IMR-90 (cell line): ENCODE results near the gene AP4B1. TPM values are rescaled to one million over a fixed set of nuclear protein-coding genes. Genes with fewer than 3 reads are reported as not detected.

ENCODE experiments used
- ATAC-seq: fragments of 200-7000 bp; cut with Tn5 transposase; 2 replicates; pipeline ENCODE4 v1.9.1; 2020; ENCODE audit warnings: low read depth, mild to moderate bottlenecking, moderate library complexity
- BruUV-seq: library from RNA; stranded (reverse); fragments of 400-500 nt; replicated peaks from 2 replicates; lab custom pipeline; 2021; lab: Mats Ljungman, UMichigan
- CTCF ChIA-PET: fragments of 300-600 bp; formaldehyde crosslinking; extraction: SDS; loops from one replicate; lab custom pipeline; 2021; ENCODE audit warnings: antibody characterized with exemption; lab: Yijun Ruan, JAX
- POLR2A ChIA-PET: fragments of 300-600 bp; sonication (Branson Sonifier 250); formaldehyde crosslinking; loops from one replicate; lab custom pipeline; 2022; ENCODE audit warnings: antibody characterized with exemption; ENCODE audit not compliant: unreplicated experiment; lab: Charles Lee
- DNase-seq: peaks from one replicate; pipeline ENCODE4 v3.0.0; 2013
- H2AFZ ChIP-seq: replicated peaks from 2 replicates; pipeline ENCODE3; 2013; ENCODE audit warnings: low read length, mild to moderate bottlenecking; ENCODE audit not compliant: poor library complexity
- H2AK5ac ChIP-seq: 2 replicates; pipeline ENCODE4 v1.6.1; 2013; ENCODE audit warnings: low read depth, low read length, inconsistent platforms
- H2AK9ac ChIP-seq: replicated peaks from 2 replicates; pipeline ENCODE3; 2013; ENCODE audit warnings: mild to moderate bottlenecking, low read depth, low read length, moderate library complexity; ENCODE audit not compliant: poor library complexity
- H2BK120ac ChIP-seq: 2 replicates; pipeline ENCODE4 v1.6.1; 2013; ENCODE audit warnings: low read depth, low read length, inconsistent platforms
- H2BK15ac ChIP-seq: 3 replicates; pipeline ENCODE4 v1.6.1; 2013; ENCODE audit warnings: low read depth, low read length, inconsistent platforms
- H2BK20ac ChIP-seq: 2 replicates; pipeline ENCODE4 v1.6.1; 2013; ENCODE audit warnings: low read depth, mild to moderate bottlenecking, inconsistent platforms, low read length, moderate library complexity
- H2BK5ac ChIP-seq: 2 replicates; pipeline ENCODE4 v1.6.1; 2013; ENCODE audit warnings: mild to moderate bottlenecking, low read depth, low read length, inconsistent platforms; ENCODE audit not compliant: poor library complexity, severe bottlenecking
- H3K14ac ChIP-seq: replicated peaks from 2 replicates; pipeline ENCODE4 v1.6.1; 2013; ENCODE audit warnings: low read depth, low read length, inconsistent platforms
- H3K18ac ChIP-seq: 2 replicates; pipeline ENCODE4 v1.6.1; 2013; ENCODE audit warnings: low read depth, low read length, control low read depth
- H3K23ac ChIP-seq: 2 replicates; pipeline ENCODE4 v1.6.1; 2013; ENCODE audit warnings: low read depth, low read length, inconsistent platforms
- H3K27ac ChIP-seq: 2 replicates; pipeline ENCODE4 v1.5.1; 2013; ENCODE audit warnings: mild to moderate bottlenecking, control low read depth, low read length; ENCODE audit not compliant: insufficient read depth
- H3K27me3 ChIP-seq: 2 replicates; pipeline ENCODE4 v1.6.1; 2013; ENCODE audit warnings: low read length; ENCODE audit not compliant: control insufficient read depth, insufficient read depth
- H3K36me3 ChIP-seq: 2 replicates; pipeline ENCODE4 v1.6.1; 2013; ENCODE audit warnings: low read length, mixed read lengths; ENCODE audit not compliant: control insufficient read depth, insufficient read depth
- H3K4ac ChIP-seq: 2 replicates; pipeline ENCODE4 v1.6.1; 2013; ENCODE audit warnings: low read depth, low read length, inconsistent platforms
- H3K4me1 ChIP-seq: 2 replicates; pipeline ENCODE4 v1.6.1; 2013; ENCODE audit warnings: low read length, mixed read lengths; ENCODE audit not compliant: control insufficient read depth, insufficient read depth
- H3K4me2 ChIP-seq: 2 replicates; pipeline ENCODE4 v1.6.1; 2013; ENCODE audit warnings: low read depth, mild to moderate bottlenecking, control low read depth, low read length, moderate library complexity
- H3K4me3 ChIP-seq: 2 replicates; pipeline ENCODE4 v1.5.1; 2013; ENCODE audit warnings: low read depth, mild to moderate bottlenecking, control low read depth, low read length, moderate library complexity; ENCODE audit not compliant: insufficient read depth
- H3K56ac ChIP-seq: 2 replicates; pipeline ENCODE4 v1.6.1; 2013; ENCODE audit warnings: low read length, inconsistent platforms; ENCODE audit not compliant: insufficient read depth; ENCODE audit errors: extremely low read depth
- H3K79me1 ChIP-seq, 2 experiments: 2 replicates each; pipeline ENCODE4 v1.6.1; 2013; ENCODE audit warnings: low read length in 2 of 2, inconsistent platforms in 1 of 2, low read depth in 1 of 2
- H3K9ac ChIP-seq: 2 replicates; pipeline ENCODE4 v1.6.1; 2013; ENCODE audit warnings: low read depth, low read length, control low read depth
- H3K9me1 ChIP-seq: 2 replicates; pipeline ENCODE4 v1.6.1; 2013; ENCODE audit warnings: low read length, inconsistent platforms; ENCODE audit not compliant: insufficient read depth
- H3K9me3 ChIP-seq: 2 replicates; pipeline ENCODE4 v1.6.1; 2013; ENCODE audit warnings: low read length; ENCODE audit not compliant: control insufficient read depth, insufficient read depth
- H4K20me1 ChIP-seq: 2 replicates; pipeline ENCODE4 v1.6.1; 2013; ENCODE audit warnings: low read length, inconsistent platforms; ENCODE audit not compliant: insufficient read depth
- H4K5ac ChIP-seq: 2 replicates; pipeline ENCODE4 v1.6.1; 2013; ENCODE audit warnings: mild to moderate bottlenecking, low read depth, low read length, control low read depth
- H4K8ac ChIP-seq, 2 experiments: 2 replicates each; pipeline ENCODE4 v1.6.1; 2013; ENCODE audit warnings: low read depth in 2 of 2, low read length in 2 of 2, control low read depth in 1 of 2, inconsistent platforms in 1 of 2
- H4K91ac ChIP-seq: 2 replicates; pipeline ENCODE4 v1.6.1; 2013; ENCODE audit warnings: low read depth, low read length, inconsistent platforms; ENCODE audit not compliant: insufficient read depth
- BHLHE40 ChIP-seq: fragments of 150-350 bp; IDR thresholded peaks from 2 replicates; pipeline ENCODE4 v1.6.1; 2016; ENCODE audit warnings: mild to moderate bottlenecking, low read depth, low read length
- CEBPB ChIP-seq: IDR thresholded peaks from 2 replicates; pipeline ENCODE4 v1.6.1; 2012; ENCODE audit warnings: low read depth, low read length, improper control_type of control experiment
- CHD1 ChIP-seq: IDR thresholded peaks from 2 replicates; pipeline ENCODE4 v1.6.1; 2012; ENCODE audit warnings: low read depth, low read length, improper control_type of control experiment
- CTCF ChIP-seq: conservative IDR thresholded peaks from 2 replicates; pipeline ENCODE4 v1.5.1; 2012; ENCODE audit warnings: mild to moderate bottlenecking, low read depth, low read length, improper control_type of control experiment
- ELK1 ChIP-seq: fragments of 150-350 bp; IDR thresholded peaks from 2 replicates; pipeline ENCODE4 v1.6.1; 2016; ENCODE audit warnings: low read depth, mild to moderate bottlenecking, low read length, moderate library complexity, borderline replicate concordance
- FOS ChIP-seq: fragments of 150-350 bp; IDR thresholded peaks from 2 replicates; pipeline ENCODE4 v1.6.1; 2016; ENCODE audit warnings: low read depth, low read length
- MAFK ChIP-seq: IDR thresholded peaks from 2 replicates; pipeline ENCODE4 v1.6.1; 2012; ENCODE audit warnings: low read depth, low read length, improper control_type of control experiment
- MAZ ChIP-seq: IDR thresholded peaks from 2 replicates; pipeline ENCODE4 v1.6.1; 2012; ENCODE audit warnings: low read depth, mild to moderate bottlenecking, low read length, improper control_type of control experiment, moderate library complexity, borderline replicate concordance
- MXI1 ChIP-seq: IDR thresholded peaks from 2 replicates; pipeline ENCODE4 v1.6.1; 2012; ENCODE audit warnings: low read depth, mild to moderate bottlenecking, low read length, moderate library complexity, borderline replicate concordance
- NFE2L2 ChIP-seq: fragments of 150-350 bp; IDR thresholded peaks from 2 replicates; pipeline ENCODE4 v1.6.1; 2016; ENCODE audit warnings: low read depth, mild to moderate bottlenecking, low read length
- POLR2A ChIP-seq: IDR thresholded peaks from 2 replicates; pipeline ENCODE4 v1.6.1; 2012; ENCODE audit warnings: mild to moderate bottlenecking, low read depth, low read length
- RAD21 ChIP-seq: IDR thresholded peaks from 2 replicates; pipeline ENCODE4 v1.6.1; 2012; ENCODE audit warnings: low read length, improper control_type of control experiment
- RCOR1 ChIP-seq: IDR thresholded peaks from 2 replicates; pipeline ENCODE4 v1.6.1; 2012; ENCODE audit warnings: mild to moderate bottlenecking, low read length, improper control_type of control experiment; ENCODE audit not compliant: insufficient replicate concordance
- SMC3 ChIP-seq: fragments of 150-350 bp; IDR thresholded peaks from 2 replicates; pipeline ENCODE4 v1.6.1; 2016; ENCODE audit warnings: low read depth, mild to moderate bottlenecking, antibody characterized with exemption, low read length, moderate library complexity
- USF2 ChIP-seq: fragments of 150-350 bp; IDR thresholded peaks from 2 replicates; pipeline ENCODE4 v1.6.1; 2017; ENCODE audit warnings: mild to moderate bottlenecking, antibody characterized with exemption, low read length, low read depth
- WGBS, 2 experiments: methylation state at CpG; one replicate each; pipeline versions ENCODE4 v1.1.5 to v1.1.7; 2013; ENCODE audit warnings: missing lambda C conversion rate in 2 of 2; ENCODE audit not compliant: insufficient read length in 1 of 2; ENCODE audit errors: extremely low coverage in 2 of 2; 5-methylcytosine and 5-hydroxymethylcytosine counted together
- dilution Hi-C: fragments of 300-500 bp; cut with HindIII; formaldehyde crosslinking; loops from one replicate; pipeline ENCODE4 v1.14.3; 2018; ENCODE audit warnings: low sequenced_read_pairs; ENCODE audit not compliant: unreplicated experiment
- in situ Hi-C: fragments of 300-500 bp; cut with MboI; formaldehyde crosslinking; loops from 3 replicates; pipeline ENCODE4 v1.14.3; 2019; ENCODE audit warnings: low sequenced_read_pairs, inconsistent platforms, mixed read lengths
- intact Hi-C: fragments of 100-400 bp; cut with micrococcal nuclease; formaldehyde crosslinking; loops from 2 replicates; pipeline ENCODE4 v1.10.0; 2022
- polyA plus RNA-seq, 3 experiments: library from polyadenylated mRNA; depleted of rRNA; stranded (reverse); fragments of >200 nt; gene quantifications; 2 replicates each; pipeline ENCODE4 v1.2.3, GENCODE V29; 2012; ENCODE audit warnings: low replicate concordance in 1 of 3
- total RNA-seq: library from RNA; depleted of rRNA; stranded (reverse); fragments of >200 nt; gene quantifications from 2 replicates; pipeline ENCODE4 v1.2.3, GENCODE V29; 2012

AP4B1 gene
- total and polyA plus RNA-seq, 2 of the 4 experiments (the other 2 are of a cell fraction): 15.6 to 18.1 TPM

GRCh38 chr1:113850127-113850796 lies 54.3 kb downstream of the AP4B1 start:
- H2BK15ac ChIP-seq: no peak overlapping the region
- H3K56ac ChIP-seq: no peak overlapping the region
- ChIA-PET CTCF (no interaction called here), POLR2A (no interaction called here)
- ATAC-seq (no peak), DNase-seq (no peak)
- H3K27ac ChIP-seq: no peak overlapping the region
- in situ Hi-C loops: loop anchor here (25.0 kb wide), 1 partner anchor 437 kb away; no protein-coding TSS in a partner anchor
- H3K4ac ChIP-seq: no peak overlapping the region; the same call in 1 of the 2 replicates
- H3K4me3 ChIP-seq: no peak overlapping the region
- H2BK20ac ChIP-seq: no peak overlapping the region
- no peak overlapping the region for H4K8ac ChIP-seq
- intact Hi-C loops: no loop called here
- H3K9me1 ChIP-seq: no peaks in the 10 kb centered on the region
- no peak overlapping the region for H2AFZ ChIP-seq
- H2AK9ac ChIP-seq: no peak overlapping the region
- H2AK5ac ChIP-seq: no peak overlapping the region
- no peak overlapping the region; the same call in 1 of the 2 replicates for H3K14ac ChIP-seq
- no peak overlapping the region for H4K5ac ChIP-seq
- no peak overlapping the region for H3K23ac ChIP-seq
- no CpG with 5 or more reads among the region's 3 CpGs for WGBS, 2 experiments
- H3K9ac ChIP-seq: no peak overlapping the region
- no peaks in the 10 kb centered on the region for H3K27me3 ChIP-seq
- H3K4me2 ChIP-seq: no peak overlapping the region
- no peaks in the 10 kb centered on the region for H3K79me1 ChIP-seq
- dilution Hi-C loops: no loop called here
- H2BK5ac ChIP-seq: no peak overlapping the region
- H4K91ac ChIP-seq: no peak overlapping the region
- H3K36me3 ChIP-seq: no peaks in the 10 kb centered on the region
- H3K18ac ChIP-seq: no peak overlapping the region
- TF ChIP-seq MAFK (no peak), RAD21 (no peak), SMC3 (no peak), RCOR1 (no peak), POLR2A (no peak), CTCF (no peak), ELK1 (no peak), MAZ (no peak), NFE2L2 (no peak), USF2 (no peak), BHLHE40 (no peak), MXI1 (no peak), CEBPB (no peak), CHD1 (no peak), FOS (no peak)
- H4K20me1 ChIP-seq: no peaks in the 10 kb centered on the region
- no peak overlapping the region for H2BK120ac ChIP-seq
- no peaks in the 10 kb centered on the region for H3K9me3 ChIP-seq
- BruUV-seq: no TSS peak
- no peaks in the 10 kb centered on the region for H3K4me1 ChIP-seq
